HepG2 (cell line): ENCODE results near the gene ZFX. TPM values are rescaled to one million over a fixed set of nuclear protein-coding genes. Genes with fewer than 3 reads are reported as not detected.
A peak's percentile ranks its signal among the peaks of the same experiment; 100 is the strongest.

Source experiments
- ATF1 ChIP-seq: IDR thresholded peaks from 2 replicates; pipeline ENCODE4 v1.6.1; 2016; ENCODE audit warnings: mild to moderate bottlenecking, control low read depth
- ATF6 ChIP-seq: sonication (generic); formaldehyde crosslinking; conservative IDR thresholded peaks from 2 replicates; pipeline ENCODE4 v1.4.0; 2020; ENCODE audit warnings: missing genetic modification reagents
- ISX ChIP-seq: sonication (generic); formaldehyde crosslinking; conservative IDR thresholded peaks from 2 replicates; pipeline ENCODE4 v1.5.0; 2020; ENCODE audit warnings: missing genetic modification reagents
- TIGD3 ChIP-seq: sonication (generic); formaldehyde crosslinking; IDR thresholded peaks from 2 replicates; pipeline ENCODE4 v1.5.1; 2020; ENCODE audit warnings: mild to moderate bottlenecking, missing genetic modification reagents, borderline replicate concordance
- TMF1 ChIP-seq: sonication (generic); formaldehyde crosslinking; IDR thresholded peaks from 2 replicates; pipeline ENCODE4 v1.8.1; 2022; ENCODE audit warnings: low read depth, missing genetic modification reagents
- ZBTB49 ChIP-seq: sonication (generic); formaldehyde crosslinking; IDR thresholded peaks from 2 replicates; pipeline ENCODE4 v1.4.0; 2020; ENCODE audit warnings: missing genetic modification reagents, borderline replicate concordance
- ZC3H13 ChIP-seq: sonication (generic); formaldehyde crosslinking; IDR thresholded peaks from 2 replicates; pipeline ENCODE4 v1.8.1; 2023; ENCODE audit warnings: mild to moderate bottlenecking, missing genetic modification reagents, moderate library complexity
- ZNF207 ChIP-seq: fragments of 450-650 bp; IDR thresholded peaks from 2 replicates; pipeline ENCODE4 v1.6.1; 2016; ENCODE audit warnings: antibody characterized with exemption, borderline replicate concordance
- ZNF224 ChIP-seq: sonication (generic); formaldehyde crosslinking; IDR thresholded peaks from 2 replicates; pipeline ENCODE4 v1.5.0; 2020; ENCODE audit warnings: mild to moderate bottlenecking, missing genetic modification reagents
- ZNF609 ChIP-seq: sonication (generic); formaldehyde crosslinking; IDR thresholded peaks from 2 replicates; pipeline ENCODE4 v1.4.0; 2020; ENCODE audit warnings: mild to moderate bottlenecking, missing genetic modification reagents, borderline replicate concordance
- polyA plus RNA-seq, 8 experiments: library from polyadenylated mRNA; depleted of rRNA in 3 of 8; stranded (reverse) in 7 of 8; unstranded in 1 of 8; fragments of >200 nt; fragmentation: Illumina TruSeq in 4 of 8; extraction: Trizol in 4 of 8; gene quantifications; 2 replicates each; pipeline versions ENCODE4 v1.2.1 to v1.2.3, GENCODE V29; 2011 to 2016; ENCODE audit warnings: low read depth in 4 of 8, missing spikeins in 1 of 8, mixed read lengths in 1 of 8; ENCODE audit not compliant: insufficient read depth in 1 of 8
- total RNA-seq, 5 experiments: library from RNA; depleted of rRNA; stranded (reverse); fragments of >200 nt; fragmentation: Illumina TruSeq; extraction: Trizol; gene quantifications; 2 replicates each; pipeline ENCODE4 v1.2.3, GENCODE V29; 2016; ENCODE audit warnings: low read depth in 1 of 5

The ZFX gene
- total and polyA plus RNA-seq, 2 of the 13 experiments (the other 11 are each of a cell fraction or from before 2014, with no cell fraction given): 13.8 to 37.3 TPM

GRCh38 chrX:24190500-24191156, 41.1 kb downstream of the ZFX start (continued):
- peak; percentile 88 for TF ChIP-seq ZNF609 (CRISPR knock-in tag)
- no peak for TF ChIP-seq ZNF224 (CRISPR knock-in tag)
- no peak for TF ChIP-seq ISX (CRISPR knock-in tag)
- no peak for TF ChIP-seq ZC3H13 (CRISPR knock-in tag)
- TF ChIP-seq ZNF207: no peak
- no peak for TF ChIP-seq ATF1 (CRISPR knock-in tag)
- no peak for TF ChIP-seq TIGD3
- no peak for TF ChIP-seq ATF6 (CRISPR knock-in tag)
- no peak for TF ChIP-seq ZBTB49 (CRISPR knock-in tag)
- TF ChIP-seq TMF1: no peak
